HPDE6-E6E7 (cell line): ENCODE measurements around the gene PPRC1.
"Not testable (repeated sequence)": the region's sequence is repeated elsewhere in the genome, so short reads cannot be mapped to it uniquely, and the experiment has no call there.

Experiments
- DNase-seq: peaks from one replicate; pipeline ENCODE4 v3.0.0; 2011; ENCODE audit warnings: missing footprints; ENCODE audit errors: extremely low spot score

PPRC1 gene

DNA sequence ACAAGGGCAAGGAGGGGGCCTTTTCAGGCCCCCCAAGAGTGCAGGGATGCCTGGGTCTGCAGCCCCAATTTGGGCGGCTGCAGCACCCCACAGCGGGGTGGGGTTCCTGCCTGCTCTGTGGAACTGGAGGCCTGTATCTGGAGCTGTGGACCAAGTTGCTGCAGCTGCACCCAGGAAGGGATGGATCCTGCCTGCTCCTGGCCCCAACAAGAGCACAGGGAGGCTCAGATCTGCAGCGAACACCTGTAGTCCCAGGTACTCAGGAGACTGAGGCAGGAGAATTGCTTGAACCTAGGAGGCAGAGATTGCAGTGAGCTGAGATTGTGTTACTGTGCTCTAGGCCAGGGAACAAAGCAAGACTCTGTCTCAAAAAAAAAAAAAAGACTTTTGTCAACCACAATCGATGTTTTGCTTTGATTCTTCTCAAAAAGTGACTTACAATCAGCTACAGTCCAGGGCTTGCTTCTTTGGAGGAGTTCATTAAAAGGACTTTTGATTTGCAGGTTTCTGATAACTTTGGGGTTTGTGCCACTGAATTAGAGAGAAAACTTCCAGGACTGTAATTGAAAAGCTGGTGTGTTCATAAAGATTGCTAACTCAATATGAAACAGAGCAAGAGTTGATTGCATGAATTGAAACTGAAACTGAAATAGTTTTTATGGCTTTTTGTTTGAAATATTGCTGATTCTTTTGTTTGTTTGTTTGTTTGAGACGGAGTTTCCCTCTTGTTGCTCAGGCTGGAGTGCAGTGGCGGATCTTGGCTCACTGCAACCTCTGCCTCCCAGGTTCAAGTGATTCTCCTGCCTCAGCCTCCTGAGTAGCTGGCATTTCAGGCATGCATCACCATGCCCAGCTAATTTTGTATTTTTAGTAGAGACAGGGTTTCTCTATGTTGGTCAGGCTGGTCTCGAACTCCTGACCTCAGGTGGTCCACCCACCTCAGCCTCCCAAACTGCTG is 56.4 kb downstream of the PPRC1 start:
- DNase-seq, result not testable (repeated sequence)

DNA sequence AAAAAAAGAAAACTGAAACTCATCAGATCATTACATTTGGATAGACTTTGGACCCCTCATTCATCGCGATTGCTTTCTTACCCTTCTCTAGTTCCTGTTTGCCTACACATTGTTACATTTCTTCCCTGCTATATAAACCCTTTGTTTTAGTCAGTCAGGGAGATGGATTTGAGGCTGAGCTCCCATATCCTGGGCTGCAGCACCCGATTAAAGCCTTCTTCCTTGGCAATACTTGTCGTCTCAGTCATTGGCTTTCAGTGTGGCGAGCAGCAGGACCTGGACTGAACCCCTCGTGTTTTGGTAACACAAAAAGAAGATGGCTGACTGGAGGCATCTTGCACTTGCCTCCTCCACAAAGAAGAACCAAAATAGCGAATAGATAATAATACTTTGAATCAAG is 59.1 kb downstream of the PPRC1 start:
- DNase-seq, result no peak

DNA sequence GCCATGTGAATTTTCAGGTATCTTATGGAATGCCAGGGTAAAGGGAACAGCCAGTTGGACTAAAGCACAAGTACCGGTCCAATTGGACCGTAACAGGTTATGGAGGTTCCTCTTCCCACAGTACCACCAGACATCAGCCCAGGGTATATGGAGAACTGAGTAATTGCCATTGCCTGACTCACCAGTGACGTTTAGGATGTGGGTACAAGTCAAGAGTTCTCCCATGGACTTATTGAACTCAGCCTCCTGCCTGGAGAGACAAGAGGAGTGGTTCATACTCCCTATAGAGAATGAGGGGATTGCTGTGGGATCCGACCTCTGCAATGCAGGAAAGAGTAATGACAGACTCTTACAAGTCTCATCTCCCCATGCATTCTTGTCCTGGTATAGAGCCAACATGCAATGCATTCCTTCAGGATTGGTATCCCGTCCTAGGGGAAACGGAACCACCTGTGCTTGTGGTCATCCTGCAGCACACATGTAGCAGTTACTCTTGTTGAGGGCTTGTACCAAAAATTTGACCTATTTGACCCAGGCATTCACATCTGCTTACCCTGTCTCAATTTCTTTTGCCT is 62.5 kb downstream of the PPRC1 start:
- no peak for DNase-seq

DNA sequence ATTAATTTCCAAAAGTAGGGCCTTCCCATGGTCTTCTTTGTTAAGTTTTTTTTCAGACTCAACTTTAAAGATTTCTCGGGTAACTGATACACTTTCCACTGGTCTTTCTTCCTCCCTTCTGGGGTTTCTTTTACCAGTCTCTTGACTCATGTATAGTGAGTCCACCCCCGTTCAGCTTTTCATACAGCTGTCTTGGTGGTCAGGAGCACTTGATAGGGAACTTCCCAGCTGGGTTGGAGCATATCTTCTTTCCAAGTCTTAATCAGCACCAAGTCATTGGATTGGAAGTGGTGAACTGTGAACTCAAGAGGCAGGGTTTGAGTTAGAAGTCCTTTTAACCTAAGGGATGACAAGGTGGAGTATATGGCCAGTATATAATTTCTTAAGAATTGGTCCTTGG is 64.1 kb downstream of the PPRC1 start:
- DNase-seq, result no peak

DNA sequence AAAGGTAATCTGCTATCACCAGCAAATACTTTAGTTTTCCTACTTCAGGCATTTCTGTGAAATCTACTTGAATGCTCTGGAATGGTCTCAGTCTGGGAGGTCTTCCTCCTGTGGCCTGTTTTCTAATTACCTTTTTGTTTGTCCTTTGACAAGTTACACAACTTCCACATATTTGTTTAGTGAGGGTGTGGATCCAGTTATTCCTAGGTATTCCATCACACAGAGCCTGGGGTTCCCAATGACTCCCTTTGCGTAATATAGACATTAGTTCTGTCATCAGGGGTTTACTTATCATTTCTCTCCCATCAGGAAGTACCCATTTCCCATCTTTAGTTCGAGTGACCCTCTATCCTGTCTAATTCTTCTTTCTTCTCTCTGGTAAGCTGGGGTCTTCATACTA is 65.2 kb downstream of the PPRC1 start:
- no peak for DNase-seq
